HG02884 (cell line): Measurements from ENCODE around the gene ABTB2.

Experiments used
- ATAC-seq: cut with Tn5 transposase; IDR thresholded peaks from one replicate; pipeline ENCODE4 v1.9.1; 2021; ENCODE audit warnings: mild to moderate bottlenecking, moderate library complexity; ENCODE audit not compliant: unreplicated experiment

ABTB2 gene

DNA sequence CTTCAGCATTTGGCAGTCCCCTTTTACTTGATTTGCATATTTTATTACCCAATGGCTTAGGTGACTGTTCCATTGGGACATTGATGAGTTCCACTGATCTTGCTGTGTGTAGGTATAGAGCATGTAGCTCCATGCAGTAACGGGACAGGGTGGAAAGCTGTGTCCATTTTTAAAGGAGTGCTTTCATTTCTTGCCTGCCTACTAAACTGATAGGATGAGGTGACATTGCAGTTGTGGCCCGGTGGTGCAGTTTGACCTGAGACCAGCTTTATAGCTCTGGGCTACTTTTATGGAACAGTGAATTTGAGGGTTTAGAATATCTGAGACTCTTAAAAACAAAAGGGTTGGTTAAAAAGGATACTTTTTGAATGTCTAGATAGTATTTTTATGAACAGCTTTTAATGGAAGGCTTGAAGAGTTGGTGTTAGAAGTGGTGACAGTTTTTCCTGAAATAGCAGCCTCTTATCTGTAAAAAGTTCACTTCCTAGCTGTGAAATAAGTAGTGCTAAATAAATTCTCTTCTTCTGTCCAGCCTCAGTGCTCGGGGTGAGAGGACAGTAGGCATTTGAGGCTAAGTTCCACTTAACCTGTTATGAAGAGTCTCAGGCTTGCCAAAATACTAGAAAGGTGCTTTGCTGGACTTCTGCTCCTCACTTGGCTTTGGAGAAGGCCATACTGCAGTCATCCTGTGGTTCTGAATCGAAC, 225.4 kb downstream of the ABTB2 start:
- ATAC-seq = no peak

DNA sequence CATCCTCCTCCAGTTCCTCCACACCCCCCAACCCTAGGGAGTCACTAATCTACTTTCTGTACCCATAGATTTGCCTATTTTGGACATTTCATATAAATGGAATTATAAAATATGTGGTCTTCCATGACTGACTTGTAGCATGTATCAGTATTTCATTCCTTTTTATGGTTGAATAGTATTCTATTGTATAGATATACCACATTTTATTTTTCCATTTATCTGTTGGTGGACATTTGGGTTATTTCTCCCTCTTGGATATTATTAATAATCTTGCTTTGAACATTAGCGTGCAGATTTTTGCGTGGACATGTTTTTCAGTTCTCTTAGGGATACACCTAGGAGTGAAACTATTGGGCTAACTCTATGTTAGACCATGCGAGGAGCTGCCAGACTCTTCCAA, 229.0 kb downstream of the ABTB2 start:
- ATAC-seq = no peak

DNA sequence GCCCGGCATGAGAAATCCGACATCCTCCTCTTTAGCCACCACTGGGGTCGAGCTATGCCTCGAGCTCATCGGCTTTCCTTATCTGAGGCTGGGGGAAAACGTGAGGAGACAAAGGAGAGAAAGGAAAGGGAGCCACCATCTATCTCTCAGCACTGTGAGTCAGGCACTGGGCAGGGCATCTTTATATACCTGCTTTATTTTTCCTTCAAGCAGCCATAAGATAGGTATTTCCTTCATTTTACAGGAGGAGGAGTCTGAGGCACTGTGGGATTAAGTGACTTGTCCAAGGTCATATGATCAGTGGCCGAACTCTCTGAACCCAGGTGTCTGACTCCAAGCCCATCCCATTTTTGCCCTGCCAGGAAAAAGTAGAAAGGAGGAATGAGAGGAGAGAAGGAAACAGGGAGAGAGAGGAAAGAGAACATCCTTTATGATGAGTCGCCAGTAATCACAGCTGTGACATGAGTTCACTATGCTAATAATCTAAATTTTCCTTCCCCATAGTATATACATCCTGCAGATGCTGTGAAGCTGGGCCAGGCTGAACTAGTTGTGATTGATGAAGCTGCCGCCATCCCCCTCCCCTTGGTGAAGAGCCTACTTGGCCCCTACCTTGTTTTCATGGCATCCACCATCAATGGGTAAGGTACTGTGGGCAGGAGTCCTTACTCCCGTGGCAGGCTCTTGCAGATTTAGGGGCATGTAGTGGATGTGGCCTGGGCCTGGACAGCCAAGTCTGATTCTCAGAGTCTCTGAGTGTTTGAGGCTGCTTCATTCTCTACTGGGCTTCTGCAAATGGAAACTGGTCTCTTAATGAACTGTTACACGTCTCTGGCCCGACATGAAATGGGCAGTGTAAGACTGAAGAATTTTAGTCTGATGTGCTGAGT, 230.6 kb downstream of the ABTB2 start:
- ATAC-seq = no peak

DNA sequence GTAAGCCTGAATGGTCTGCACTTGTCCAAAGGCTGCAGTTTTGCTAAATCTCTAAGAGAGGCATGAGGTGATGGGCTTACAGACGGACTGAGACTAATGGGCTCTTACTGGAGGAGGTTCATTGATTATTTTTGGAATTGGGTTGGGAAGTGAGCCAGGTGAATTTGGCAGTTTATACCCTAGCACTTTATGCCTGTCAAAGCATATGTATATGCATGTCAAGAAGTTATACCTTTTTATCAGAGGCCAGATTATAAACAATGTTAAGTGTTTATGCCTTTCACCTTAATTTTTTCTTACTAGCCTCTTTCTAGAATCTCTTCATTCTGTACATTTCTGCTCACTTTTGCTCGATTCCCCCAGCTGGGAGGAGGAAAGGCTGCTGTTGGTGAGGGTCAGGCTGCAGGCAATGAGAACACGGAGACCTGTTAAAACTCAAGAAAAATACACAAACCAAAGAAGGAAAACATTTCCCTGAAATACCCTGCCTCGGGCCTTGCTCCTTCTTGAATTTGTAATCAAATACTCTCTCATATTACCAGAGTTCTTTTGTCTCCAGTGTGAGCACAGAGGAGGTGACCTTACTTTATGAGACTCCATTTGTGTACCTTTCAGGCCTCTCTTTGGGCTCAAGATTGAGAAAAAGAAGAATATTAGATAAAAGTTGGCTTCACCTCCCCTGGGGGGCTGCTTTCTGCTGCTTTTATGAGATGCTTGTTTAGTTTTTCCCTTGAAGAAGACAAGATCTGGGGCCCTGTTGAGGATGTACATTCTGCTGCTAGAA, 232.7 kb downstream of the ABTB2 start:
- ATAC-seq = no peak

DNA sequence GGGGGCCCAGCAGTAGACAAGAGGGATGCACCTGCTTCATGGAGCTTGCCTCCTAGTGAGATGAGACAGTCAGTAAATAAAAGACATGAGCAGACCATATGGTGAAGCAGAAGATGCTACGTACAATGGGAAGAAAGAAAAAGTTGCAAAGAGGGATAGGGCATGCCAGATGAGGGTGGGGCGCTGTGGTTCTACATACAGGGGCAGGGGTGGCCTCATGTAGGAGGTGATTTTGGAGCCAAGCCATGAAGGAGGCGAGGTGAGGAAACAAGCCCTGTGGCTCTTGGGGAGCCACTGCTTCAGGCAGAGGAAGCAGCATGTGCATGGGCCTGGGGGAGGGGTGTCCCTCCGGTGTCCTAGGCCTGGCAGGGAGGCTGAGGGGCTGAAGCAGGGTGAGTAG, 237.2 kb downstream of the ABTB2 start:
- no peak for ATAC-seq

DNA sequence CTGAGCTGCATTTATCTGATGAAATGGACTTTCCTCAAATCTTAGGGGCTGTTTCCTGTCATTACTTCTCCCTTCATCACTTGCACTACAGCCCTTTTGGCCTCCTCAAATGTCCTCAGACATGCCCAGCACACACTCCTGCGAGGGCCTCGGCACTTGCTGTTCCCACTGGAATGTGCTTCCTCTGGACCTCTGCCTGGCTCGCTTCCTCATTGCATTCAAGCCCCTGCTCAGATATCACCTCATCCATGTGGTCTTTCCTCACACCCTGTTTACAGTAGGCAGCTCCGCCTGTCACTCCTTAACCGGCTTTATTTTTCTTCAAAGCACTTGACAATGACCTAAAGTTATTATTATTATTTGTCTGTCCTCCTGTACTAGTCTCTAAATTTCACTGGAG, 243.3 kb downstream of the ABTB2 start:
- ATAC-seq = no peak

DNA sequence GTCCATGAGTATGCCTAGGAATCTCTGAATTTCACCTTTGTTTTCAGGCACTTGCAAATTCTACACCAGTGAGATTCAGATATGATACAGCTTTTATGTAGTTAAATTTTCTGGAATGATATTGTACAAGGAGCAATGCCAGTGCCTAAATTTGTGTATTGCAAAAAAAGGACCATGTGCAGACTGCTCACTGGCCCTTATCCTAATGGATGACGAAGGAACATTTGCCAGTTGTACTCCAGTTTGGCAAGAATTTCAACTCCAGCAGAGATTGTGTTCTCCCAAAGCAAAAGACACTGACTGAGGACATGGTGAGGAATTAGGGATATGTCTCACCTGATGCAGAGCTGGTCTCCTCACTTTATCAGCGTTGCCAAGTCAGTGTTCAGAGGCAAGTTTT, 243.8 kb downstream of the ABTB2 start:
- no peak for ATAC-seq

DNA sequence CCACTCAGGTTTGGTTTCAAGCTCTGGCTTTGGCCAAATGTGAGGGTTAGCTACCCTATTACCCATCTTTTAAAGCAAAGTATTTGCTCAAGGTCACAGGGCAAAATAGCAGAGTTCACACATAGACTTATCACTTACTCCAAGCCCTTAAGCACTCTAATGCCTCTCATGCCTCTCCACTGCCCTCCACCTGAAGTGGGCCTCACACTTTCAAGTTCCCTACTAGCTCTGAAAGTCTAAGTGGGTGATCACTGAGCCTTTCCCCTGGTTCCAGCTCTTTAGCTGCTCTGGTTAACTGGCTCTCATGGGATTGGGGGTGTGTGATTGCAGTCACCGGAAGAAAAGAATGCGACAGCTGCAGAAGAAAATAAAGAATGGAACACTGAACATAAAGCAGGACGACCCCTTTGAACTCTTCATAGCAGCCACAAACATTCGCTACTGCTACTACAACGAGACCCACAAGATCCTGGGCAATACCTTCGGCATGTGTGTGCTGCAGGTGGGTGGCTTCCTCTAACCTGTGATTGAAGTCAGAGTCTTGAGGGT, 246.0 kb downstream of the ABTB2 start:
- no peak for ATAC-seq

DNA sequence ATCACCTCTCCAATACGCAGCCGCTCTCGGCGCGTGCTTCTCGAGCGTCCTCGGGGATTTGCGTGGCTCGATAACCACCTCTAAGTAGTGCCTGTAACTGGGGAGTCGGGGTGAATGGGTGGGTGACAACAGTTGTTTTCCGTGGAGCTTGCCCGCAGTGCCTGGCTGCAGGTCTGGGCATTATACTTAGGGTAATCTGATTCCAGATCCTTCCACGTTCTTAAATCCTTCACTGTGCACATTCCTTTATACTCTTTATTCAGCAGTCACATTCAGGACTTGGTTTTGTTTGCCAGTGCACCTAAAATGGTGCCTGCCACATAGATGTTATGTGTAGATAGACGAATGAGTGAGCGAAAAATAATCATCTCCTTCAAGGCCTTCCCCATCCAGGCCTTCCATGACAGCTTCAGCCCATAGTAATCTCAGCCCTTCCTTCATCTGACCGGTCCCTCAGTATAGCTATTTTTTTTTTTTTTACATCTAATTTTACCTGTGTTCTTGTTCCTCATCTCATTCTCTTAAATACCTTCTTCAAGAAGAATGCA, 251.8 kb downstream of the ABTB2 start:
- ATAC-seq = no peak

DNA sequence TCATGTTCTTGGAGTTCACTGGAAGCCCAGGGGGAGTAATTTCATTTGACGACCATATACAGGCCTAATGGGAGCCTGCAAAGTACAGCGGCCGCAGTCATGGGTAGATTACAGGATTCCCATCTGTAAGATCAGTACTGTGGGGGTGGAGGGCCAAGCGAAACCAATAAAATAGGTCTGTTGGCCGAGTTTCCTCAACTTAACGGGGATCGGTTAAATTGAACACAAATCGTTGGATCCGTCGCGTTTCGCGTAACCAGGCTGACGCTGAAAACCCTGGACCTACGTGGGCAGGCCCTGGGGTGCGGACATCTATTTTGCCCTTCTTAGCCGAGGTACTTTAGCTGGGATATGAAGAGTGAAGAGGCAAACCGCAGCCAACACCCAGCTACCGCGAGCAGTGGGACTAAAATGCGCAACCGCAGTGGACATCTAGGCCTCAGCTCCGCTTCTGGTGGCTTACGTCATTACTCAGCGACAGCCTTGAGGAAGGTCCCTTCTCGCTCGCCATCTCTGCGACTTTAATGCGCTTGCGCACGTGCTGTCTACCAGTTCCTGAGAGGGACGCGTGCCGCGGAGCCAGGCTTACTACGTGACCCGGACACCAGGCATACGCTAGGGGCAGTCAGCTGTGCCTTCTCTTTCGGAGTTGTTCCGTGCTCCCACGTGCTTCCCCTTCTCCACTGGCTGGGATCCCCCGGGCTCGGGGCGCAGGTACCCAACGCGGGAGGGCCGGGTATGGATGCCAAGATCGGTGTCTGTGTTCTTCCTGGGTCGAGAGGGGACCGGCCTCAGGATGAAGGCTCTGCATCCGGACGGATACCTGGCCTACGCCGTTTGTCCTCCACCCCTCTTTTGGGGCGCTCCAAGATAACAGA, 252.5 kb downstream of the ABTB2 start, which contains the start of gene NAT10:
TSS of gene NAT10 (plus strand) at position 551 of the 878 bp plus-strand sequence. CDS start 2,597 bp downstream, outside the sequence.
- ATAC-seq = peak; percentile 80

DNA sequence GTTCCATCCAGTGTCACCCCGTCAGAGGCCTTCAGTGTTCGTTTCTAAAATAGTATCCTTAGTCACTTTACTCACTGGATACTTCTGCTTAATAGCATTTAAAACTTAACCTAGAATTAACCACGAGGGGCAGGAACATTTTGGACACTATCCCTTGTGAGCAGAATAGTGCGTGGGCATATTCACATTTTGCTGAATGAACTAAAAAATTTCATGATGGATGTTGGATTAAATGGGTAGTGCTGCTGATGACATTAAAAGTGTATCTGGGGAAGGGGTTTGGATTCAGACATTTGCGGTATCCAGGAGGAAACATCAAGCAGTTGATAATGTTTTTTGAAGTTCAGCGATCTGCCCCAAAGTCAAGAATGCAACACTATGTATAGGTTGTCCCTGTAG, 253.1 kb downstream of the ABTB2 start:
- ATAC-seq = no peak
